K562 (cell line): ENCODE data around the gene PLK4. TPM values are rescaled to one million over a fixed set of nuclear protein-coding genes. Genes with fewer than 3 reads are reported as not detected.
A peak's percentile ranks its signal among the peaks of the same experiment; 100 is the strongest.

Source experiments
- ATF7 ChIP-seq: fragments of 450-650 bp; IDR thresholded peaks from 2 replicates; pipeline ENCODE4 v1.7.1; 2014; ENCODE audit warnings: mild to moderate bottlenecking, moderate library complexity
- BHLHE40 ChIP-seq: IDR thresholded peaks from 2 replicates; pipeline ENCODE4 v1.6.1; 2011; ENCODE audit warnings: low read length, improper control_type of control experiment
- CREB1 ChIP-seq, 2 experiments: sonication (generic) in 1 of 2; formaldehyde crosslinking in 1 of 2; IDR thresholded peaks; 2 replicates each; pipeline versions ENCODE4 v1.6.1 to v1.8.0; 2012 to 2022; ENCODE audit warnings: inconsistent platforms in 1 of 2, mild to moderate bottlenecking in 1 of 2, missing genetic modification reagents in 1 of 2, moderate library complexity in 1 of 2
- DIDO1 ChIP-seq: fragments of 450-650 bp; IDR thresholded peaks from 2 replicates; pipeline ENCODE4 v1.6.1; 2016; ENCODE audit warnings: low read depth, missing biosample characterization, missing genetic modification characterization
- EP400 ChIP-seq: fragments of 450-650 bp; IDR thresholded peaks from 2 replicates; pipeline ENCODE4 v1.6.1; 2017; ENCODE audit warnings: antibody characterized with exemption, mild to moderate bottlenecking, moderate library complexity
- FOXK1 ChIP-seq: sonication (generic); formaldehyde crosslinking; IDR thresholded peaks from 2 replicates; pipeline ENCODE4 v1.8.0; 2022; ENCODE audit warnings: missing genetic modification reagents, mild to moderate bottlenecking, borderline replicate concordance
- FOXM1 ChIP-seq, 2 experiments: fragments of 450-650 bp in 1 of 2; sonication (generic) in 1 of 2; formaldehyde crosslinking in 1 of 2; IDR thresholded peaks; 2 replicates each; pipeline versions ENCODE4 v1.6.1 to v1.9.0; 2017 to 2022; ENCODE audit warnings: low read depth in 2 of 2, mild to moderate bottlenecking in 2 of 2, missing genetic modification reagents in 1 of 2, moderate library complexity in 1 of 2
- GABPA ChIP-seq: fragments of 200-800 bp; sonication (Bioruptor generic); conservative IDR thresholded peaks from 2 replicates; pipeline ENCODE4 v1.6.1; 2016; ENCODE audit warnings: low read depth, missing genetic modification characterization, missing compliant biosample characterization
- MIER1 ChIP-seq: fragments of 450-650 bp; IDR thresholded peaks from 2 replicates; pipeline ENCODE4 v1.6.1; 2016; ENCODE audit warnings: antibody characterized with exemption, mild to moderate bottlenecking, low read depth
- TARDBP ChIP-seq: fragments of 450-650 bp; IDR thresholded peaks from 2 replicates; pipeline ENCODE4 v1.6.1; 2016
- TEAD4 ChIP-seq, 2 experiments: sonication (generic) in 1 of 2; formaldehyde crosslinking in 1 of 2; IDR thresholded peaks; 2 replicates each; pipeline versions ENCODE4 v1.6.1 to v1.8.0; 2012 to 2022; ENCODE audit warnings: borderline replicate concordance in 1 of 2, inconsistent platforms in 1 of 2, low read length in 1 of 2, mild to moderate bottlenecking in 1 of 2, missing genetic modification reagents in 1 of 2
- TGIF2 ChIP-seq: sonication (generic); formaldehyde crosslinking; IDR thresholded peaks from 2 replicates; pipeline ENCODE4 v1.8.1; 2022; ENCODE audit warnings: mild to moderate bottlenecking, missing genetic modification reagents, moderate library complexity
- ZBED1 ChIP-seq: IDR thresholded peaks from 2 replicates; pipeline ENCODE4 v1.6.1; 2014
- ZNF212 ChIP-seq: fragments of 450-650 bp; formaldehyde crosslinking; IDR thresholded peaks from 2 replicates; pipeline ENCODE4 v1.4.0; 2020; ENCODE audit warnings: mild to moderate bottlenecking
- ZNF253 ChIP-seq: fragments of 250-450 bp; sonication (Bioruptor Pico); conservative IDR thresholded peaks from 2 replicates; pipeline ENCODE4 v1.6.1; 2021; ENCODE audit warnings: mild to moderate bottlenecking
- polyA plus RNA-seq, 8 experiments: library from polyadenylated mRNA; depleted of rRNA in 4 of 8; stranded (reverse) in 5 of 8; unstranded in 3 of 8; fragments of >200 nt; fragmentation: Nextera tagmentation in 2 of 8; fragmentation: Illumina TruSeq in 1 of 8; extraction: Ambion mirVana in 2 of 8; extraction: Trizol in 1 of 8; gene quantifications; 2 replicates each; pipeline versions ENCODE4 v1.2.1 to v1.2.3, GENCODE V29; 2011 to 2014; ENCODE audit warnings: inconsistent platforms in 1 of 8, missing spikeins in 1 of 8
- total RNA-seq, 7 experiments: library from RNA; depleted of rRNA in 6 of 7; stranded (reverse); fragments of >200 nt in 6 of 7; fragmentation: Illumina TruSeq in 2 of 7; extraction: Trizol in 2 of 7; gene quantifications; 2 replicates each; pipeline versions ENCODE4 v1.2.1 to v1.2.3, GENCODE V29; 2011 to 2021; ENCODE audit warnings: low replicate concordance in 1 of 7
- TF ChIP-seq, protein P1 (sequence below): fragments of 450-650 bp; IDR thresholded peaks from 2 replicates; pipeline ENCODE4 v1.7.1; 2018; ENCODE audit warnings: mild to moderate bottlenecking, low read depth; ENCODE audit not compliant: partially characterized antibody
- TF ChIP-seq, protein P2 (sequence below): conservative IDR thresholded peaks from 2 replicates; pipeline ENCODE4 v1.6.1; 2011; ENCODE audit warnings: low read depth, mild to moderate bottlenecking, low read length; ENCODE audit not compliant: control insufficient read depth
- TF ChIP-seq, protein P3 (sequence below): sonication (generic); formaldehyde crosslinking; IDR thresholded peaks from 2 replicates; pipeline ENCODE4 v1.8.0; 2022; ENCODE audit warnings: mild to moderate bottlenecking, missing genetic modification reagents

The PLK4 gene
- total and polyA plus RNA-seq, 9 of the 15 experiments (the other 6 are each of a cell fraction or from before 2014, with no cell fraction given), result 16.2 to 95.3 (median 54.3) TPM

GRCh38 chr4:127880763-127881562 is at the start of gene PLK4 (continued):
- TF ChIP-seq, protein P1, sequence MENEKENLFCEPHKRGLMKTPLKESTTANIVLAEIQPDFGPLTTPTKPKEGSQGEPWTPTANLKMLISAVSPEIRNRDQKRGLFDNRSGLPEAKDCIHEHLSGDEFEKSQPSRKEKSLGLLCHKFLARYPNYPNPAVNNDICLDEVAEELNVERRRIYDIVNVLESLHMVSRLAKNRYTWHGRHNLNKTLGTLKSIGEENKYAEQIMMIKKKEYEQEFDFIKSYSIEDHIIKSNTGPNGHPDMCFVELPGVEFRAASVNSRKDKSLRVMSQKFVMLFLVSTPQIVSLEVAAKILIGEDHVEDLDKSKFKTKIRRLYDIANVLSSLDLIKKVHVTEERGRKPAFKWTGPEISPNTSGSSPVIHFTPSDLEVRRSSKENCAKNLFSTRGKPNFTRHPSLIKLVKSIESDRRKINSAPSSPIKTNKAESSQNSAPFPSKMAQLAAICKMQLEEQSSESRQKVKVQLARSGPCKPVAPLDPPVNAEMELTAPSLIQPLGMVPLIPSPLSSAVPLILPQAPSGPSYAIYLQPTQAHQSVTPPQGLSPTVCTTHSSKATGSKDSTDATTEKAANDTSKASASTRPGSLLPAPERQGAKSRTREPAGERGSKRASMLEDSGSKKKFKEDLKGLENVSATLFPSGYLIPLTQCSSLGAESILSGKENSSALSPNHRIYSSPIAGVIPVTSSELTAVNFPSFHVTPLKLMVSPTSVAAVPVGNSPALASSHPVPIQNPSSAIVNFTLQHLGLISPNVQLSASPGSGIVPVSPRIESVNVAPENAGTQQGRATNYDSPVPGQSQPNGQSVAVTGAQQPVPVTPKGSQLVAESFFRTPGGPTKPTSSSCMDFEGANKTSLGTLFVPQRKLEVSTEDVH, result peak; percentile 81
- TF ChIP-seq GABPA (tag) (peak; percentile 34; the same call in 1 of the 2 replicates), EP400 (peak; percentile 97), FOXK1 (CRISPR knock-in tag) (no peak; the same call in 1 of the 2 replicates), DIDO1 (tag) (peak; percentile 43; the same call in 1 of the 2 replicates), ZNF212 (CRISPR knock-in tag) (no peak), ZNF253 (CRISPR knock-in tag) (no peak), ZBED1 (no peak), TEAD4 (IDR thresholded peaks at IDR 0.05; ENCODE audit: low read length) (peak; percentile 25; the same call in 1 of the 2 replicates), TEAD4 (CRISPR knock-in tag; IDR thresholded peaks at IDR 0.05; ENCODE audit: borderline replicate concordance) (no peak), FOXM1 (IDR thresholded peaks at IDR 0.05; ENCODE audit: low read depth) (peak; percentile 68), FOXM1 (CRISPR knock-in tag; IDR thresholded peaks at IDR 0.05; ENCODE audit: low read depth) (no peak), TGIF2 (peak; percentile 65; the same call in 1 of the 2 replicates), CREB1 (IDR thresholded peaks at IDR 0.05) (peak; percentile 80), CREB1 (CRISPR knock-in tag; IDR thresholded peaks at IDR 0.05) (peak; percentile 87), MIER1 (peak; percentile 31; the same call in 1 of the 2 replicates), BHLHE40 (no peak), ATF7 (peak; percentile 97), TARDBP (no peak)
- TF ChIP-seq, protein P2, sequence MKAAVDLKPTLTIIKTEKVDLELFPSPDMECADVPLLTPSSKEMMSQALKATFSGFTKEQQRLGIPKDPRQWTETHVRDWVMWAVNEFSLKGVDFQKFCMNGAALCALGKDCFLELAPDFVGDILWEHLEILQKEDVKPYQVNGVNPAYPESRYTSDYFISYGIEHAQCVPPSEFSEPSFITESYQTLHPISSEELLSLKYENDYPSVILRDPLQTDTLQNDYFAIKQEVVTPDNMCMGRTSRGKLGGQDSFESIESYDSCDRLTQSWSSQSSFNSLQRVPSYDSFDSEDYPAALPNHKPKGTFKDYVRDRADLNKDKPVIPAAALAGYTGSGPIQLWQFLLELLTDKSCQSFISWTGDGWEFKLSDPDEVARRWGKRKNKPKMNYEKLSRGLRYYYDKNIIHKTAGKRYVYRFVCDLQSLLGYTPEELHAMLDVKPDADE, result peak; percentile 51; the same call in 1 of the 2 replicates
- TF ChIP-seq, protein P3, sequence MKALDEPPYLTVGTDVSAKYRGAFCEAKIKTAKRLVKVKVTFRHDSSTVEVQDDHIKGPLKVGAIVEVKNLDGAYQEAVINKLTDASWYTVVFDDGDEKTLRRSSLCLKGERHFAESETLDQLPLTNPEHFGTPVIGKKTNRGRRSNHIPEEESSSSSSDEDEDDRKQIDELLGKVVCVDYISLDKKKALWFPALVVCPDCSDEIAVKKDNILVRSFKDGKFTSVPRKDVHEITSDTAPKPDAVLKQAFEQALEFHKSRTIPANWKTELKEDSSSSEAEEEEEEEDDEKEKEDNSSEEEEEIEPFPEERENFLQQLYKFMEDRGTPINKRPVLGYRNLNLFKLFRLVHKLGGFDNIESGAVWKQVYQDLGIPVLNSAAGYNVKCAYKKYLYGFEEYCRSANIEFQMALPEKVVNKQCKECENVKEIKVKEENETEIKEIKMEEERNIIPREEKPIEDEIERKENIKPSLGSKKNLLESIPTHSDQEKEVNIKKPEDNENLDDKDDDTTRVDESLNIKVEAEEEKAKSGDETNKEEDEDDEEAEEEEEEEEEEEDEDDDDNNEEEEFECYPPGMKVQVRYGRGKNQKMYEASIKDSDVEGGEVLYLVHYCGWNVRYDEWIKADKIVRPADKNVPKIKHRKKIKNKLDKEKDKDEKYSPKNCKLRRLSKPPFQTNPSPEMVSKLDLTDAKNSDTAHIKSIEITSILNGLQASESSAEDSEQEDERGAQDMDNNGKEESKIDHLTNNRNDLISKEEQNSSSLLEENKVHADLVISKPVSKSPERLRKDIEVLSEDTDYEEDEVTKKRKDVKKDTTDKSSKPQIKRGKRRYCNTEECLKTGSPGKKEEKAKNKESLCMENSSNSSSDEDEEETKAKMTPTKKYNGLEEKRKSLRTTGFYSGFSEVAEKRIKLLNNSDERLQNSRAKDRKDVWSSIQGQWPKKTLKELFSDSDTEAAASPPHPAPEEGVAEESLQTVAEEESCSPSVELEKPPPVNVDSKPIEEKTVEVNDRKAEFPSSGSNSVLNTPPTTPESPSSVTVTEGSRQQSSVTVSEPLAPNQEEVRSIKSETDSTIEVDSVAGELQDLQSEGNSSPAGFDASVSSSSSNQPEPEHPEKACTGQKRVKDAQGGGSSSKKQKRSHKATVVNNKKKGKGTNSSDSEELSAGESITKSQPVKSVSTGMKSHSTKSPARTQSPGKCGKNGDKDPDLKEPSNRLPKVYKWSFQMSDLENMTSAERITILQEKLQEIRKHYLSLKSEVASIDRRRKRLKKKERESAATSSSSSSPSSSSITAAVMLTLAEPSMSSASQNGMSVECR (CRISPR knock-in tag), result peak; percentile 95
